BE2C (cell line): ENCODE measurements around the gene ALG5. TPM values are rescaled to one million over a fixed set of nuclear protein-coding genes. Genes with fewer than 3 reads are reported as not detected.

Experiments used
- DNase-seq: peaks from one replicate; pipeline ENCODE4 v3.0.0-alpha.2; 2020
- H3K27me3 ChIP-seq: fragments of 250-450 bp; sonication (Bioruptor Pico); 2 replicates; pipeline ENCODE4 v1.5.1; 2020; ENCODE audit warnings: mild to moderate bottlenecking
- H3K36me3 ChIP-seq: fragments of 250-450 bp; sonication (Bioruptor Pico); 2 replicates; pipeline ENCODE4 v1.5.1; 2020; ENCODE audit warnings: mild to moderate bottlenecking
- H3K4me1 ChIP-seq: fragments of 250-450 bp; sonication (Bioruptor Pico); 2 replicates; pipeline ENCODE4 v1.5.1; 2020
- H3K4me3 ChIP-seq: 2 replicates; pipeline ENCODE4 v1.5.1; 2011; ENCODE audit warnings: low read depth, low read length
- H3K9me3 ChIP-seq: fragments of 250-450 bp; sonication (Bioruptor Pico); 2 replicates; pipeline ENCODE4 v1.5.1; 2020
- polyA plus RNA-seq: library from polyadenylated mRNA; unstranded; fragments of >200 nt; gene quantifications from one replicate; pipeline ENCODE4 v1.2.1, GENCODE V29; 2012; ENCODE audit warnings: low read depth, missing spikeins; ENCODE audit not compliant: insufficient read length, insufficient read depth
- TF ChIP-seq, protein P1 (sequence below): IDR thresholded peaks from 2 replicates; pipeline ENCODE4 v1.5.1; 2012; ENCODE audit warnings: mild to moderate bottlenecking, low read depth, low read length

The ALG5 gene, protein sequence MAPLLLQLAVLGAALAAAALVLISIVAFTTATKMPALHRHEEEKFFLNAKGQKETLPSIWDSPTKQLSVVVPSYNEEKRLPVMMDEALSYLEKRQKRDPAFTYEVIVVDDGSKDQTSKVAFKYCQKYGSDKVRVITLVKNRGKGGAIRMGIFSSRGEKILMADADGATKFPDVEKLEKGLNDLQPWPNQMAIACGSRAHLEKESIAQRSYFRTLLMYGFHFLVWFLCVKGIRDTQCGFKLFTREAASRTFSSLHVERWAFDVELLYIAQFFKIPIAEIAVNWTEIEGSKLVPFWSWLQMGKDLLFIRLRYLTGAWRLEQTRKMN
- 53.6 TPM for polyA plus RNA-seq

DNA sequence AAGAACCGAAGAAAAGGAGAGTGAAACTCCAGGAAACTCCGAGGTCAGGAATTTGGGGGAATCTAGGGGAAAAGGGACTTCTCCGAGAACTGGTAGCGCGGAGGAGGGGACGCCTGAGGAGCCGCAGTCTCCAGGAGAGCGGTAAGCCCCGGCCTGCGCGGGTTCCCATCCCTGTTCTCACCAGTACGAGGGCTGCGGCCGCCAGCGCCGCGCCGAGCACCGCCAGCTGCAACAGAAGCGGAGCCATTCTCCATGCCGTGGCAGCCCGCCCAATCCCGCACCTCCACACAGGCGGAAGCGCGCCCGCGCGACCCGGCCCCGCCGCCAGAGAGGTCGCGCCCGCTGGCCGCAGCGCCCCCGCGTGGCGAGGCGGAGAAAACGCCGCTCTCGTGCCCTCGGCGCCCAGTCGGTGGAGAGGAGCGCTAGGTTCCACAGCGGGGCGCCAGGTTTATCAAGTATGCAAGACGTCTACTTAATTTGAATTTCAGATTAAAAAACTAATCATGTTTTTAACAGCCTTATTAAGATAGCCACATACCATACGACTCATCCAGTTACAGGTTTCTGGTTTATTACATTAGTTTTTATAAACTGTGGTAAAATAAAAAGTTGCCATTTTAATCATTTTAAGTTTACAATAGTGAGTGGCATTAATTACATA lies at the start of gene ALG5:
ALG5 (minus strand) TSS at position 287 of the 661 bp plus-strand sequence; CDS start at position 247, 40 bp downstream.
- no peaks in the 10 kb centered on the region for H3K9me3 ChIP-seq
- peak; percentile 94 for DNase-seq
- H3K4me3 ChIP-seq = peak within 1 kb of the TSS; percentile 94
- TF ChIP-seq, protein P1, sequence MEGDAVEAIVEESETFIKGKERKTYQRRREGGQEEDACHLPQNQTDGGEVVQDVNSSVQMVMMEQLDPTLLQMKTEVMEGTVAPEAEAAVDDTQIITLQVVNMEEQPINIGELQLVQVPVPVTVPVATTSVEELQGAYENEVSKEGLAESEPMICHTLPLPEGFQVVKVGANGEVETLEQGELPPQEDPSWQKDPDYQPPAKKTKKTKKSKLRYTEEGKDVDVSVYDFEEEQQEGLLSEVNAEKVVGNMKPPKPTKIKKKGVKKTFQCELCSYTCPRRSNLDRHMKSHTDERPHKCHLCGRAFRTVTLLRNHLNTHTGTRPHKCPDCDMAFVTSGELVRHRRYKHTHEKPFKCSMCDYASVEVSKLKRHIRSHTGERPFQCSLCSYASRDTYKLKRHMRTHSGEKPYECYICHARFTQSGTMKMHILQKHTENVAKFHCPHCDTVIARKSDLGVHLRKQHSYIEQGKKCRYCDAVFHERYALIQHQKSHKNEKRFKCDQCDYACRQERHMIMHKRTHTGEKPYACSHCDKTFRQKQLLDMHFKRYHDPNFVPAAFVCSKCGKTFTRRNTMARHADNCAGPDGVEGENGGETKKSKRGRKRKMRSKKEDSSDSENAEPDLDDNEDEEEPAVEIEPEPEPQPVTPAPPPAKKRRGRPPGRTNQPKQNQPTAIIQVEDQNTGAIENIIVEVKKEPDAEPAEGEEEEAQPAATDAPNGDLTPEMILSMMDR = peak; percentile 60
- peaks cover 24% of the 10 kb centered on the region for H3K36me3 ChIP-seq
- H3K4me1 ChIP-seq = no peaks in the 10 kb centered on the region
- H3K27me3 ChIP-seq = no peaks in the 10 kb centered on the region

DNA sequence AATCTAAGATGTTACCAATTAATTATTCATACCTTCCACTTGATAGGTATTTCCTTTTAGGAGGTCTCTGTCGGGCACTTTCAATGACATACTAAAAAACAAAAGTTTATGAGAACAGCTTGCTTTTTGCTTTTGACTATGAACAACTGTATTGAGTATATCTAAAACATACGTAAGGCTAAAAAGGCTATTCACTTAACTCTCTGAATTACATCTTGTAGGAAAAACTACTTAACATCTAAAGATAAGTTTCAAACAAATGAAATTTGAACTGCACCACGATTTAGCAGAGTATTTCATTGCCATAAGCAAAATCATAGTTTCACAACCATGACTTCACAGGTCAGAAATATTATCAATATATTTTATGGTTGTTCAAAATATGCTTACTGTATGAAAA lies 48.7 kb upstream of the ALG5 start:
- Histone ChIP-seq H3K9me3 (no peaks in the 10 kb centered on the region), H3K4me3 (no peak overlapping the region), H3K27me3 (no peaks in the 10 kb centered on the region), H3K4me1 (no peaks in the 10 kb centered on the region), H3K36me3 (peaks cover 14% of the 10 kb centered on the region)
- no peak for DNase-seq
- TF ChIP-seq, protein P1 = no peak

DNA sequence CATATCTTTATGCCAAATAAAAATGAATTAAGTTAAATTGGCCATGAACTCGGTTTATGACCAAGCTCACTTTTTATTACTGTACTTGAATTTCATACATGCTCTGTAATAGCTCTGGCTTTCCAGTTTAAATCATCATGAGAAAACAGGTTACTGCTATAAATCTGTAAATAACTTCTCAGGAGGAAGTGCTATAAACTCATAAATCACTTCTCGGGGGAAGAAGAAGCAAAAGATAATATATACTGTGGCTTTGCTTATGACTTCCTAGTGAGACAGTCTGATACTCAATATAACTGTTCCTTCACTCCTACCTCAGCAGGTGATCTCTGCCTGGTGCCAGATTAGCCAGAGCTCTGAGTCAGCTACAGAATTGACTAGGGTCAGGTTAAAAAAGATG lies 47.9 kb upstream of the ALG5 start:
- TF ChIP-seq, protein P1 = no peak
- DNase-seq = no peak
- Histone ChIP-seq H3K9me3 (no peaks in the 10 kb centered on the region), H3K4me3 (no peak overlapping the region), H3K4me1 (no peaks in the 10 kb centered on the region), H3K36me3 (peaks cover 12% of the 10 kb centered on the region), H3K27me3 (no peaks in the 10 kb centered on the region)

DNA sequence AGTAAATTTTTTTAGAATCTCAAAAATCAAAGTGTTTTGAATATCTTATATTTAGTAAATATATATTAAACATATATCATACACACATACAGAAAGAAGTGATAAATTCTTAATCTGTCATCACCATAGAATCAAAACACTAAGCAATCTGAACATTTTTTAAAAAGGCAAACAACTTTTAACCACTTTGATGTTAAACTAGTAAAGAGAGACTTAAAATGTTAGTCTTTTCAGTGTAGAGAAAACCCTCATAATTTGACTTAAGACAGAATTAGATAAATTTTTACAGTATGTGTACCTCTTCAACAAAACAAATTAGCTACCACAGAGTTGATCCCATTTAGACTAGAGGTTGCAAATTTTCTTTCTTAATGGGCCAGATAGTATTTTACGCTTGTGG lies 46.9 kb upstream of the ALG5 start:
- Histone ChIP-seq H3K4me1 (no peaks in the 10 kb centered on the region), H3K4me3 (no peak overlapping the region), H3K9me3 (no peaks in the 10 kb centered on the region), H3K27me3 (no peaks in the 10 kb centered on the region), H3K36me3 (peaks cover 16% of the 10 kb centered on the region)
- TF ChIP-seq, protein P1 = no peak
- no peak for DNase-seq

DNA sequence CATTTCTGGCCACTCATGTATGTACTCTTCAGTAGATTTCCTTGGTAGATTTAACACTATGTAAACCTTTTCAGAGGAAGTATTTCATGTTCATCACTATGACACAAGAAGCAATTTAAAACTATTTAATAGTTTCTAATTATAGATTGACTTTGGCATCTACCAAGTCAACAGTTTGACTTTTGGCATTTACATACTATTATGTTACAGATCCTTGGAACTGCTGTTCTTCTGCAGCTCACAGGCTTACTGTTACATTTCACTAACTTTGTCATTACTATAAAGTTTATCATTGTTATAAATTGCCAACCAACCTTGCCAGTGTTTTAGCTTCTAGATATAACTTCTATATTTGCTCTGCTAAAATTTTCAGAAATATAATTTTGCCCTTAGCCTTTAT lies 41.6 kb upstream of the ALG5 start:
- H3K27me3 ChIP-seq = no peaks in the 10 kb centered on the region
- no peaks in the 10 kb centered on the region for H3K4me1 ChIP-seq
- no peak overlapping the region for H3K4me3 ChIP-seq
- DNase-seq = no peak
- no peaks in the 10 kb centered on the region for H3K9me3 ChIP-seq
- TF ChIP-seq, protein P1 = no peak
- H3K36me3 ChIP-seq = peaks cover 43% of the 10 kb centered on the region

DNA sequence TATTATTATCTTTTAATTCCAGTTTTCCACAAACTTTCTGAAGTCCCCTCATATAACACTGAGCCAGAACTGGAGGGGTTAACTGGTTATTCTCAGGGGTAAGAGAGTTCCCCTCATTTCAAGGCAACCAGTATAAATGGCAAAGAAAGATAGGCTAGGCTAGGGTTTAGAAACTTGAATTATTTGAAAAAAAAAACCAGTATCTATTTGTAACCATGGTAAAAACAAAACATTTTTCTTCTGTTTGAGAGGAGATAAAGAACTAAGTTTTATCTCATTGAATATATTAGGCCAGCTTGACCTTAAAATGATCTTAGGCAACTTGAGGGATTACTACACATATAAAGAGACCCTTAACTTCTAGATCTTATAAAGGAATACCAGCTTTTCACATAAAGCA lies 40.8 kb upstream of the ALG5 start:
- Histone ChIP-seq H3K9me3 (no peaks in the 10 kb centered on the region), H3K36me3 (peaks cover 52% of the 10 kb centered on the region), H3K27me3 (no peaks in the 10 kb centered on the region), H3K4me3 (no peak overlapping the region), H3K4me1 (no peaks in the 10 kb centered on the region)
- TF ChIP-seq, protein P1 = no peak
- no peak for DNase-seq
